H1 (cell line): ENCODE results near the gene ZNF227. TPM values are rescaled to one million over a fixed set of nuclear protein-coding genes. Genes with fewer than 3 reads are reported as not detected.

Source experiments
- CTCF ChIA-PET: fragments of 300-600 bp; sonication (Branson Sonifier 250); formaldehyde crosslinking; loops from one replicate; lab custom pipeline; 2021; ENCODE audit not compliant: partially characterized antibody; lab: Charles Lee
- POLR2A ChIA-PET: fragments of 300-600 bp; sonication (Branson Sonifier 250); formaldehyde crosslinking; loops from one replicate; lab custom pipeline; 2021; ENCODE audit warnings: inconsistent platforms; ENCODE audit not compliant: partially characterized antibody; lab: Charles Lee
- DNase-seq, 2 experiments: peaks; one replicate each; pipeline versions ENCODE4 v3.0.0 to v3.0.0-alpha.2; 2010 to 2022; ENCODE audit warnings: low spot score in 2 of 2, low read depth in 1 of 2, mixed read lengths in 1 of 2
- FAIRE-seq: peaks from 2 replicates; lab custom pipeline; 2011; peaks lifted over from hg19 to GRCh38; lab: Jason Lieb, UNC
- H2AFZ ChIP-seq: 2 replicates; pipeline ENCODE4 v1.8.1; 2012; ENCODE audit warnings: low read length, inconsistent platforms
- H2AK5ac ChIP-seq: 2 replicates; pipeline ENCODE4 v1.6.1; 2013; ENCODE audit warnings: low read depth, low read length
- H2BK120ac ChIP-seq: replicated peaks from 2 replicates; pipeline ENCODE3; 2013; ENCODE audit warnings: low read depth, low read length, inconsistent platforms
- H2BK12ac ChIP-seq: 2 replicates; pipeline ENCODE4 v1.6.1; 2013; ENCODE audit warnings: low read depth, low read length
- H2BK15ac ChIP-seq: 2 replicates; pipeline ENCODE4 v1.6.1; 2013; ENCODE audit warnings: low read length
- H2BK20ac ChIP-seq: 2 replicates; pipeline ENCODE4 v1.6.1; 2013; ENCODE audit warnings: low read length
- H2BK5ac ChIP-seq: 2 replicates; pipeline ENCODE4 v1.6.1; 2013; ENCODE audit warnings: low read depth, low read length
- H3K14ac ChIP-seq: 2 replicates; pipeline ENCODE4 v1.6.1; 2013; ENCODE audit warnings: inconsistent platforms; ENCODE audit not compliant: insufficient read length
- H3K18ac ChIP-seq: 2 replicates; pipeline ENCODE4 v1.6.1; 2013; ENCODE audit warnings: low read length; ENCODE audit errors: extremely low read depth
- H3K23ac ChIP-seq: 2 replicates; pipeline ENCODE4 v1.6.1; 2013; ENCODE audit warnings: inconsistent platforms; ENCODE audit not compliant: insufficient read length
- H3K23me2 ChIP-seq: 2 replicates; pipeline ENCODE4 v1.6.1; 2013; ENCODE audit warnings: low read depth, low read length
- H3K27ac ChIP-seq: 2 replicates; pipeline ENCODE4 v1.6.1; 2011; ENCODE audit warnings: low read depth, low read length, inconsistent platforms
- H3K27me3 ChIP-seq, 4 experiments: replicated peaks in 1 of 4; 1 replicate in 1 of 4; 2 replicates in 3 of 4; pipeline versions ENCODE4 v1.6.1 to v1.8.1; 2011 to 2013; ENCODE audit warnings: low read length in 3 of 4, mild to moderate bottlenecking in 3 of 4, inconsistent platforms in 2 of 4, mixed read lengths in 2 of 4, moderate library complexity in 1 of 4; ENCODE audit not compliant: control insufficient read depth in 3 of 4, insufficient read depth in 3 of 4; ENCODE audit errors: extremely low read depth in 1 of 4
- H3K36me3 ChIP-seq, 4 experiments: 2 replicates each; pipeline versions ENCODE4 v1.6.1 to v1.8.1; 2011 to 2013; ENCODE audit warnings: mild to moderate bottlenecking in 4 of 4, low read length in 3 of 4, moderate library complexity in 2 of 4, control low read depth in 1 of 4, inconsistent platforms in 1 of 4; ENCODE audit not compliant: insufficient read depth in 4 of 4, control insufficient read depth in 2 of 4
- H3K4ac ChIP-seq: replicated peaks from 2 replicates; pipeline ENCODE3; 2013; ENCODE audit warnings: low read length, low read depth, mixed read lengths, inconsistent platforms; ENCODE audit not compliant: insufficient read length
- H3K4me1 ChIP-seq, 4 experiments: replicated peaks in 1 of 4; 1 replicate in 1 of 4; 2 replicates in 3 of 4; pipeline versions ENCODE4 v1.6.1 to v1.8.1; 2011 to 2013; ENCODE audit warnings: low read length in 3 of 4, inconsistent platforms in 2 of 4, mixed read lengths in 1 of 4; ENCODE audit not compliant: insufficient read depth in 4 of 4, control insufficient read depth in 3 of 4
- H3K4me2 ChIP-seq, 2 experiments: 2 replicates each; pipeline versions ENCODE4 v1.6.1 to v1.8.1; 2011 to 2013; ENCODE audit warnings: low read depth in 2 of 2, low read length in 2 of 2, control low read depth in 1 of 2, inconsistent platforms in 1 of 2, mild to moderate bottlenecking in 1 of 2; ENCODE audit not compliant: insufficient read depth in 1 of 2
- H3K4me3 ChIP-seq, 4 experiments: fragments of 200-600, 300-600 bp in 1 of 4; sonication (generic), shearing (Covaris generic), sonication (Bioruptor Twin) in 1 of 4; 2 replicates each; pipeline versions ENCODE4 v1.5.1 to v1.8.1; 2011 to 2016; ENCODE audit warnings: low read length in 4 of 4, low read depth in 3 of 4, control low read depth in 2 of 4, inconsistent platforms in 2 of 4, mild to moderate bottlenecking in 2 of 4, mixed read lengths in 1 of 4, moderate library complexity in 1 of 4; ENCODE audit not compliant: insufficient read depth in 2 of 4; ENCODE audit errors: extremely low read depth in 1 of 4
- H3K56ac ChIP-seq: replicated peaks from 2 replicates; pipeline ENCODE3; 2013; ENCODE audit warnings: low read depth, mild to moderate bottlenecking, mixed read lengths, low read length, inconsistent platforms; ENCODE audit not compliant: insufficient read length
- H3K79me1 ChIP-seq: 2 replicates; pipeline ENCODE4 v1.6.1; 2013; ENCODE audit warnings: low read depth, low read length, control low read depth
- H3K79me2 ChIP-seq, 2 experiments: 2 replicates each; pipeline versions ENCODE4 v1.6.1 to v1.8.1; 2012 to 2013; ENCODE audit warnings: low read length in 2 of 2, mild to moderate bottlenecking in 2 of 2, inconsistent platforms in 1 of 2; ENCODE audit not compliant: insufficient read depth in 2 of 2, control insufficient read depth in 1 of 2
- H3K9ac ChIP-seq, 4 experiments: replicated peaks in 1 of 4; 1 replicate in 1 of 4; 2 replicates in 3 of 4; pipeline versions ENCODE4 v1.6.1 to v1.8.1; 2011 to 2013; ENCODE audit warnings: low read depth in 3 of 4, low read length in 3 of 4, control low read depth in 2 of 4, mild to moderate bottlenecking in 2 of 4, moderate library complexity in 2 of 4, inconsistent platforms in 1 of 4; ENCODE audit errors: extremely low read depth in 1 of 4
- H3K9me3 ChIP-seq, 2 experiments: 2 replicates each; pipeline versions ENCODE4 v1.6.1 to v1.8.1; 2012 to 2013; ENCODE audit warnings: mild to moderate bottlenecking in 2 of 2, moderate library complexity in 2 of 2, control low read depth in 1 of 2, inconsistent platforms in 1 of 2, low read depth in 1 of 2, low read length in 1 of 2, mixed read lengths in 1 of 2; ENCODE audit not compliant: insufficient read depth in 2 of 2
- H4K20me1 ChIP-seq, 2 experiments: replicated peaks in 1 of 2; 2 replicates each; pipeline versions ENCODE3 to v1.8.1; 2011 to 2013; ENCODE audit warnings: inconsistent platforms in 2 of 2, low read length in 2 of 2, mild to moderate bottlenecking in 1 of 2; ENCODE audit not compliant: insufficient read depth in 2 of 2, control insufficient read depth in 1 of 2
- H4K5ac ChIP-seq: 2 replicates; pipeline ENCODE4 v1.6.1; 2013; ENCODE audit warnings: low read length, low read depth, mixed read lengths, inconsistent platforms; ENCODE audit not compliant: insufficient read length
- H4K8ac ChIP-seq: 2 replicates; pipeline ENCODE4 v1.8.0; 2013; ENCODE audit warnings: mild to moderate bottlenecking, moderate library complexity, low read length, inconsistent platforms; ENCODE audit not compliant: insufficient read depth; ENCODE audit errors: extremely low read depth
- H4K91ac ChIP-seq: replicated peaks from 2 replicates; pipeline ENCODE3; 2013; ENCODE audit warnings: low read length, mixed read lengths, inconsistent platforms; ENCODE audit not compliant: insufficient read length
- BACH1 ChIP-seq: IDR thresholded peaks from 2 replicates; pipeline ENCODE4 v1.6.1; 2012; ENCODE audit warnings: low read length, improper control_type of control experiment
- CHD2 ChIP-seq: IDR thresholded peaks from 2 replicates; pipeline ENCODE4 v1.6.1; 2012; ENCODE audit warnings: low read length, improper control_type of control experiment
- CREB1 ChIP-seq: IDR thresholded peaks from 2 replicates; pipeline ENCODE4 v1.6.1; 2012; ENCODE audit warnings: inconsistent platforms
- CTBP2 ChIP-seq: IDR thresholded peaks from 2 replicates; pipeline ENCODE4 v1.7.0; 2011; ENCODE audit warnings: borderline replicate concordance, mild to moderate bottlenecking, moderate library complexity, mixed read lengths, low read length; ENCODE audit not compliant: insufficient read depth, insufficient read length
- PHF8 ChIP-seq: fragments of 200-600 bp; sonication (generic); conservative IDR thresholded peaks from 2 replicates; pipeline ENCODE4 v1.7.1; 2012; ENCODE audit warnings: low read depth, mild to moderate bottlenecking, inconsistent platforms, low read length, moderate library complexity
- POLR2A ChIP-seq, 2 experiments: IDR thresholded peaks; 1 replicate in 1 of 2; 2 replicates in 1 of 2; pipeline ENCODE4 v1.6.1; 2011; ENCODE audit warnings: low read depth in 2 of 2, low read length in 2 of 2, mild to moderate bottlenecking in 2 of 2; ENCODE audit errors: control extremely low read depth in 1 of 2
- TAF7 ChIP-seq: optimal IDR thresholded peaks from 2 replicates; pipeline ENCODE3; 2011; ENCODE audit warnings: low read depth, mild to moderate bottlenecking, inconsistent platforms, low read length, moderate library complexity, borderline replicate concordance
- TCF12 ChIP-seq: IDR thresholded peaks from 2 replicates; pipeline ENCODE4 v1.6.1; 2011; ENCODE audit warnings: low read depth, mild to moderate bottlenecking, low read length
- ZNF274 ChIP-seq: IDR thresholded peaks from 2 replicates; pipeline ENCODE4 v1.7.0; 2012; ENCODE audit warnings: low read length, borderline replicate concordance; ENCODE audit errors: extremely low read depth
- WGBS, 2 experiments: shearing (Covaris generic) in 1 of 2; methylation state at CpG; one replicate each; pipeline versions ENCODE4 v1.1.6 to v1.1.7; 2013 to 2015; ENCODE audit warnings: low lambda C conversion rate in 2 of 2, mixed read lengths in 2 of 2, inconsistent platforms in 1 of 2, low coverage in 1 of 2, missing lambda C conversion rate in 1 of 2; ENCODE audit not compliant: insufficient replicate concordance in 2 of 2, insufficient coverage in 1 of 2, insufficient read length in 1 of 2; ENCODE audit errors: extremely low coverage in 1 of 2, missing lambda C conversion rate in 1 of 2; 5-methylcytosine and 5-hydroxymethylcytosine counted together
- polyA plus RNA-seq, 7 experiments: library from polyadenylated mRNA; depleted of rRNA in 3 of 7; stranded (reverse) in 5 of 7; unstranded in 2 of 7; fragments of >200 nt in 5 of 7; fragments of 200-250 nt in 2 of 7; gene quantifications; 1 replicate in 5 of 7; 2 replicates in 1 of 7; 4 replicates in 1 of 7; pipeline versions ENCODE4 v1.2.1 to v1.2.3, GENCODE V29; 2011 to 2013; ENCODE audit warnings: missing spikeins in 2 of 7, mixed read lengths in 2 of 7
- total RNA-seq: library from RNA; stranded (reverse); fragmentation: NEBNext Ultra II Directional; extraction: Animal tissue kit (Norgen Biotek cat#: 25700); gene quantifications from 2 replicates; pipeline ENCODE4 v1.2.1, GENCODE V29; 2021
- TF ChIP-seq, protein P1 (sequence below): IDR thresholded peaks from 2 replicates; pipeline ENCODE4 v1.6.1; 2011; ENCODE audit warnings: low read length, improper control_type of control experiment

ZNF227 gene
- total and polyA plus RNA-seq, 2 of the 8 experiments (the other 6 are each of a cell fraction or from before 2014, with no cell fraction given) = 4.9 to 23.9 TPM

DNA sequence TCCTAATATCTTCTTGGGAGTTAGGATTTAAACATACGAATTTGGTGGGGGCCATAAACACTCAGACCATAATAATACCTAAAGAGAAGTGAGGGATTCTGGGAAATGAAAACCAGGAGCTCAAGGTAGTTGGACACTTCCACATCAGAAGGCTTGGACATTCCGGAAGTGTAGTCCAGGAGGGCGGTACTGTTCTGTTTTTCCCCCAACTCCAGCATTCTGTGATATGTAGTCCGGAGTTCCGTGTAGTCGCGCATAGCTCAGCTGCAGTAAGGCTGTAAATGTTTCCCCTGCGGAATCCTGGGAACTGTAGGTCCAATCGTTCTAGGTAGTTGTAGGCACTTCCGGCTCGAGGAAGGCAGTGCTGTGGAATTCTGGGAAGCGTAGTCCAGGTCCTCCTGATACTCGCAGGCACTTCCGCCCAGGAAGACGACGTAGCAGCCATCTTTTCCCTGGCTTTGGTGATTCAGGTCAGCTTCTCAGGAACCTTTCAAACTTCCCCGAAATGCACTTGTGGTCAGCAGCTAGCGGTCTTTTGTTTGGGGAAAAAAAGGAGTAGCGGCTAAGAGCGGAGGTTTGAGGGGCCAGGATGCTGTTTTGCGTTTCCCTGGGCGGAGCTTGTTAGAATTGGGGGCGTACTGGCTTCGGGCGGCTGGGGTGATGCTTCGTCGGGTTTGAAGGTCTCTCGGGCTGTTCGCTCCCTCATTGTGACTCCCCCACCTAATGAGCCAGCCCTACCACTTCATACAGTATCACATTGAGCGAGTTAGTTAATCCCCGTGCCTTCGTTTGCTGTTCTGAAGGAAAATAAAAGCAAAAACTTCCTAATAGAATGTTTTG, 47.4 kb upstream of the ZNF227 start, which contains the start of gene ZNF226:
TSS of gene ZNF226 (plus strand) at position 428 of the 840 bp plus-strand sequence. CDS start 4,981 bp downstream, outside the sequence.
- Histone ChIP-seq H3K79me1 (no peaks in the 10 kb centered on the region; the same call in 1 of the 2 replicates), H3K4ac (no peak within 1 kb of the TSS), H3K4me2 (peak within 1 kb of the TSS; percentile 81 to 91), H3K23ac (no peak within 1 kb of the TSS), H3K56ac (no peak within 1 kb of the TSS), H2AFZ (peak within 1 kb of the TSS; percentile 93), H2BK15ac (no peak within 1 kb of the TSS), H2AK5ac (no peak within 1 kb of the TSS), H3K79me2 (peaks cover 0 to 24% of the 10 kb centered on the region in 2 experiments; a peak in 2 of 4 replicates), H3K9me3 (no peaks in the 10 kb centered on the region), H3K23me2 (no peaks in the 10 kb centered on the region; the same call in 1 of the 2 replicates), H3K27ac (peak within 1 kb of the TSS; percentile 84), H4K8ac (peak within 1 kb of the TSS; percentile 96; the same call in 1 of the 2 replicates), H3K4me3 (peak within 1 kb of the TSS; percentile 77 to 95 (median 84)), H3K14ac (no peak within 1 kb of the TSS), H2BK120ac (no peak within 1 kb of the TSS), H3K18ac (no peak within 1 kb of the TSS), H4K91ac (no peak within 1 kb of the TSS), H2BK12ac (no peak within 1 kb of the TSS), H3K4me1 (peaks cover 0 to 5% (median 0%) of the 10 kb centered on the region in 4 experiments; a peak in 1 of 7 replicates), H4K20me1 (no peaks in the 10 kb centered on the region), H3K36me3 (peaks cover 3 to 22% (median 11%) of the 10 kb centered on the region in 4 experiments; a peak in 7 of 8 replicates), H3K27me3 (no peaks in the 10 kb centered on the region), H2BK5ac (no peak within 1 kb of the TSS; the same call in 1 of the 2 replicates), H2BK20ac (no peak within 1 kb of the TSS), H4K5ac (peak within 1 kb of the TSS; percentile 59), H3K9ac (peak within 1 kb of the TSS; percentile 55 to 90 (median 88))
- CTCF ChIA-PET = interaction anchor here (0.6 kb wide), 1 partner anchor 490 kb away, joined by 3 read pairs; no protein-coding TSS in a partner anchor
- FAIRE-seq (peak; percentile 95), DNase-seq (peak; percentile 75 to 80)
- POLR2A ChIA-PET = interaction anchor here (0.6 to 4.8 kb wide), 10 partner anchors 11 to 387 kb away, joined by 3 to 27 read pairs (median 6); partner anchors contain the start of genes ZNF112, ZNF224, ZNF225 and ZNF227
- 1% methylated on average over 32 of the region's 32 CpGs; no CpG with 5 or more reads in 1 of the 2 experiments for WGBS, 2 experiments
- peak; percentile 61 for TF ChIP-seq CREB1
- no peak for TF ChIP-seq TCF12
- no peak for TF ChIP-seq CTBP2
- no peak for TF ChIP-seq ZNF274
- TF ChIP-seq CHD2 = 0 out of 2 replicates have a peak, but pooled peaks have one; percentile 8
- TF ChIP-seq, protein P1, sequence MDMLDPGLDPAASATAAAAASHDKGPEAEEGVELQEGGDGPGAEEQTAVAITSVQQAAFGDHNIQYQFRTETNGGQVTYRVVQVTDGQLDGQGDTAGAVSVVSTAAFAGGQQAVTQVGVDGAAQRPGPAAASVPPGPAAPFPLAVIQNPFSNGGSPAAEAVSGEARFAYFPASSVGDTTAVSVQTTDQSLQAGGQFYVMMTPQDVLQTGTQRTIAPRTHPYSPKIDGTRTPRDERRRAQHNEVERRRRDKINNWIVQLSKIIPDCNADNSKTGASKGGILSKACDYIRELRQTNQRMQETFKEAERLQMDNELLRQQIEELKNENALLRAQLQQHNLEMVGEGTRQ = no peak
- TF ChIP-seq BACH1 = no peak
- peak; percentile 67; the same call in 1 of the 2 replicates for TF ChIP-seq PHF8
- TF ChIP-seq TAF7 = no peak
- TF ChIP-seq POLR2A (IDR thresholded peaks at IDR 0.05; ENCODE audit: control extremely low read depth in 1 of 2, low read depth in 2 of 2, low read length in 2 of 2) = peak; percentile 50 to 90
